HFFc6 (cell line): ENCODE measurements around the gene WDR7. TPM values are rescaled to one million over a fixed set of nuclear protein-coding genes. Genes with fewer than 3 reads are reported as not detected.
A peak's percentile ranks its signal among the peaks of the same experiment; 100 is the strongest.

ENCODE experiments used
- DNase-seq: peaks from one replicate; pipeline ENCODE4 v3.0.0-alpha.2; 2018
- H3K27ac Mint-ChIP-seq: 2 replicates; pipeline ENCODE4 v1.8.0; 2020; ENCODE audit warnings: mild to moderate bottlenecking, mixed read lengths
- H3K27me3 Mint-ChIP-seq: 2 replicates; pipeline ENCODE4 v1.8.0; 2021; ENCODE audit warnings: mild to moderate bottlenecking, moderate library complexity, mixed read lengths; ENCODE audit not compliant: insufficient read depth
- H3K36me3 Mint-ChIP-seq: 2 replicates; pipeline ENCODE4 v1.8.0; 2021; ENCODE audit warnings: low read depth, mixed read lengths
- H3K4me1 Mint-ChIP-seq: 2 replicates; pipeline ENCODE4 v1.8.0; 2020; ENCODE audit warnings: low read depth, mixed read lengths
- H3K4me3 Mint-ChIP-seq: 2 replicates; pipeline ENCODE4 v1.8.0; 2020; ENCODE audit warnings: mild to moderate bottlenecking, moderate library complexity, mixed read lengths
- H3K9me3 Mint-ChIP-seq: 2 replicates; pipeline ENCODE4 v1.8.0; 2020; ENCODE audit warnings: mild to moderate bottlenecking, mixed read lengths
- total RNA-seq, 6 experiments: library from RNA; stranded (reverse); fragmentation: NEBNext Ultra II Directional; extraction: Animal tissue kit (Norgen Biotek cat#: 25700); gene quantifications; 2 replicates in 1 of 6; 3 replicates in 5 of 6; pipeline ENCODE4 v1.2.3, GENCODE V29; 2021
- TF ChIP-seq, protein P1 (sequence below): fragments of 200-600 bp; sonication (generic); IDR thresholded peaks from 2 replicates; pipeline ENCODE4 v1.5.0; 2021; ENCODE audit warnings: antibody characterized with exemption, mild to moderate bottlenecking

Gene WDR7
- total RNA-seq, 6 experiments from 2014 or later, result 14.0 to 19.7 (median 16.6) TPM

DNA sequence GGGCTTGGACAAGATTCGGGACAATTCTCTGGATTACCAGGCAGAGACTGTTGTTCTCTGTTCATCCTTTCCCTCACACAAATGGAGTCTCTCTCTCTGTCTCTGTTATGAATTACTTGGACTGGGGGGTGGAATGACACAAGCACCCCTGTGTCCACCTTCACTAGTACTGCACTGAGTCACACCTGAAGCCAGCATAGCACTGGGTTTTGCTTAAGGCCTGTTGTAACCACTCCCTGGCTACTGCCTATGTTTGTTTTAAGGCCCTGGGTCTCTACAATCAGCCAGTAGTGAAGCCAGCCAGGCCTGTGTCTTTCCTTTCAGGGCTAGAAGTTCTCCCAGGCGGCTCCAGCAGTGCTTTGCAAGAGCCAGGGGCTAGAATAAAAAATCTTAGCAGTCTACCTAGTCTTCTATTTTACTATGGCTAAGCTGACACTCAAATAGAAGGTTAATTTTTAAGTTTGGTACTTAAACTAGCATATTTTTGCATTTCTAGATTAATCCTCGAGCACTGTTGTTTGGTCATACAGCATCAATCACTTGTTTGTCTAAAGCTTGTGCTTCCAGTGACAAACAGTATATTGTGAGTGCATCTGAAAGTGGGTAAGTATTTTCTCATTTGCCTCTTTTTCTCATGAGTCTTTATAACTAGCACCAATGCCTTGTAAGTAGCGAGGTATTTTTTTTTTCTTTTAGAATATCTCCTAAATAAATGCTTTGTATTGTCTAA is 27.8 kb downstream of the WDR7 start:
- DNase-seq, result no peak
- TF ChIP-seq, protein P1, sequence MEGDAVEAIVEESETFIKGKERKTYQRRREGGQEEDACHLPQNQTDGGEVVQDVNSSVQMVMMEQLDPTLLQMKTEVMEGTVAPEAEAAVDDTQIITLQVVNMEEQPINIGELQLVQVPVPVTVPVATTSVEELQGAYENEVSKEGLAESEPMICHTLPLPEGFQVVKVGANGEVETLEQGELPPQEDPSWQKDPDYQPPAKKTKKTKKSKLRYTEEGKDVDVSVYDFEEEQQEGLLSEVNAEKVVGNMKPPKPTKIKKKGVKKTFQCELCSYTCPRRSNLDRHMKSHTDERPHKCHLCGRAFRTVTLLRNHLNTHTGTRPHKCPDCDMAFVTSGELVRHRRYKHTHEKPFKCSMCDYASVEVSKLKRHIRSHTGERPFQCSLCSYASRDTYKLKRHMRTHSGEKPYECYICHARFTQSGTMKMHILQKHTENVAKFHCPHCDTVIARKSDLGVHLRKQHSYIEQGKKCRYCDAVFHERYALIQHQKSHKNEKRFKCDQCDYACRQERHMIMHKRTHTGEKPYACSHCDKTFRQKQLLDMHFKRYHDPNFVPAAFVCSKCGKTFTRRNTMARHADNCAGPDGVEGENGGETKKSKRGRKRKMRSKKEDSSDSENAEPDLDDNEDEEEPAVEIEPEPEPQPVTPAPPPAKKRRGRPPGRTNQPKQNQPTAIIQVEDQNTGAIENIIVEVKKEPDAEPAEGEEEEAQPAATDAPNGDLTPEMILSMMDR, result no peak
- H3K27me3 Mint-ChIP-seq, result no peaks in the 10 kb centered on the region
- peaks cover 5% of the 10 kb centered on the region; the same call in 1 of the 2 replicates for H3K9me3 Mint-ChIP-seq
- H3K4me3 Mint-ChIP-seq, result no peak overlapping the region
- no peak overlapping the region for H3K27ac Mint-ChIP-seq
- 0 out of 2 replicates have a peak, but pooled peaks cover 5% of the 10 kb centered on the region for H3K36me3 Mint-ChIP-seq
- H3K4me1 Mint-ChIP-seq, result peaks cover 19% of the 10 kb centered on the region

DNA sequence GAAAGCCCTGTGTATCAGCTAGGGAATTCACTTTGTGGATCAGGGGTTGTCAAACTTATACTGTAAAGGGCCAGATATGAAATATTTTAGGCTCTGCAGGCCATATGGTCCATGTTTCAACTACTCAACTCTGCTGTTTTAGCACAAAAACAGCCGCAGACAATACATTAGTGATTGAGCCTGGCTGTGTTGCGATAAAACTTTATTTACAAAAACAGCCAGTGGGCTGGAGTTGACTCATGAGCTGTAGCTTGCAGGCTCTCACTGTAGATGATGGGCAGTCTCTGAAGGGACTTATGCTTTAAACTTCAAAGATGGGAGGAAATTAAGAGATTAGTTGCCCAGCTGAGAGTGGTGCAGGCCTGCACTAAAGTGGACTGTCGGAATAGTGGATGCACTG is 33.1 kb downstream of the WDR7 start:
- TF ChIP-seq, protein P1, result no peak
- Mint-ChIP-seq H3K36me3 (no peaks in the 10 kb centered on the region), H3K9me3 (no peaks in the 10 kb centered on the region), H3K4me3 (no peak overlapping the region), H3K27ac (no peak overlapping the region), H3K27me3 (no peaks in the 10 kb centered on the region), H3K4me1 (no peaks in the 10 kb centered on the region)
- no peak for DNase-seq

DNA sequence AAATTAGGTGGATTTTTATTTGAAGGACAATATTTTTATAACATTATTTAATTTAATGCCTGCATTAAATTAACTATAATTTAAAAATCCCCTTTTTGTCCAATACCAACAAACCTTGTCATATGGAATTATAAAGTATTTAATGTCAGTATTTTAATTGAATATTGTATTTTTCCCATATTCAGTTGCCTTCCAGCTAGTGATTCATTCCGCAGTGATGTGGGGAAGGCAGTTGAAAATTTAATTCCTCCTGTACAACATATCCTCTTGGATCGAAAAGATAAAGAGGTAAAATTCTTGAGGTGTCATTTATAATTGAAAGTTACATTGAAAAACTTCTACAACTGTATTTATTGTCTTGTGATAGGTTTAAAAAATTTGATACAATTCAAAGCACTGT is 40.4 kb downstream of the WDR7 start:
- Mint-ChIP-seq H3K27me3 (no peaks in the 10 kb centered on the region), H3K36me3 (no peaks in the 10 kb centered on the region), H3K9me3 (no peaks in the 10 kb centered on the region), H3K27ac (no peak overlapping the region), H3K4me3 (no peak overlapping the region), H3K4me1 (peaks cover 2% of the 10 kb centered on the region)
- no peak for DNase-seq
- TF ChIP-seq, protein P1, result no peak

DNA sequence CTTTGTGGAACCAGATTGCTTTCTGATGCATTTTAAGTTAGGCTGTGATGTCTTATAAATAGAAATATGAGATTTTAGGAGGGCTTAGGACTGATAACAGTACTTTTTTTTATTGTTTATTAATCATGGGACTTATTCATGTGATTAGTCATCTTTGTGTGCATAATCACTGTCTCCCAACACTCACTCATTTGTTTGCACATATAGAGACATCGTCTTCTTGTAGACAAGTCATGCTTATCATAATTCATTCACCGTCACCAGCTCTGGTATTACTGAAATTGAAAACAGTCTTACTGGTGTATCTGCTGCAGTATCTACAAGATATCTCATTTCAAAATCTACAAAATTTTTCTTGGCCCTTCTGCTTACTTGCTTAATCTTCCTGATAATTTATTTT is 45.8 kb downstream of the WDR7 start:
- no peaks in the 10 kb centered on the region for H3K9me3 Mint-ChIP-seq
- peaks cover 13% of the 10 kb centered on the region for H3K4me1 Mint-ChIP-seq
- no peaks in the 10 kb centered on the region for H3K27me3 Mint-ChIP-seq
- H3K27ac Mint-ChIP-seq, result peak overlapping the region; percentile 48; the same call in 1 of the 2 replicates
- H3K36me3 Mint-ChIP-seq, result no peaks in the 10 kb centered on the region
- no peak for DNase-seq
- TF ChIP-seq, protein P1, result no peak
- H3K4me3 Mint-ChIP-seq, result no peak overlapping the region

DNA sequence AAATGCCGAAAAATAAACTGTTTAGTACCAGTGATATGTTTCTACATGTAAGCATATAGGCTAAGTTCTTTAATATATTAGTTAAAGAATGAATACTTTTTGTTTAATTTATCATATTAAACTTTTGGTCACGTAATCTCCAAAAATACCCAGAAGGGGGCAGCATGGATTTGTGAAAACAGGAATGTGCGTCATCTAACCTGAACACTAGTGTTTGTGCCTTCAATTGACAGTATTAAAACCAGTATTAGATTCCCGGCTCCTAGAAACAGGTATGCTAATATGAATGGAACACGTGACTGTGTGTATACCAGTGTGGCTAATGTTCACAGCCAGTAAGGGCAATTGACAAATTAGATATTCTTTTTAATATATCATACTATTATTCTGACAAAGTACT is 51.8 kb downstream of the WDR7 start:
- DNase-seq, result peak; percentile 36
- Mint-ChIP-seq H3K36me3 (no peaks in the 10 kb centered on the region), H3K9me3 (no peaks in the 10 kb centered on the region), H3K27ac (no peak overlapping the region), H3K4me3 (no peak overlapping the region), H3K4me1 (no peaks in the 10 kb centered on the region), H3K27me3 (no peaks in the 10 kb centered on the region; the same call in 1 of the 2 replicates)
- TF ChIP-seq, protein P1, result peak; percentile 81
